Esophagus squamous epithelium (tissue), 5 donors: ENCODE data around the gene BCL11B. TPM values are rescaled to one million over a fixed set of nuclear protein-coding genes. Genes with fewer than 3 reads are reported as not detected.

Experiments
- DNase-seq: peaks from one replicate; lab custom pipeline; 2025; lab: John Stamatoyannopoulos, UW
- H3K27ac ChIP-seq, 4 donors: fragments of 200-600 bp; sonication (generic); one replicate each; pipeline ENCODE4 v1.5.1; 2016 to 2019; ENCODE audit warnings: mild to moderate bottlenecking in 1 of 4
- H3K27me3 ChIP-seq, 4 donors: fragments of 200-600 bp; sonication (generic); 1 replicate in 3 of 4; 2 replicates in 1 of 4; pipeline versions ENCODE4 v1.5.1 to v1.6.0; 2017 to 2021; ENCODE audit warnings: antibody characterized with exemption in 1 of 4
- H3K36me3 ChIP-seq, 3 donors: fragments of 200-600 bp; sonication (generic); one replicate each; pipeline ENCODE4 v1.5.1; 2016 to 2019
- H3K4me1 ChIP-seq, 3 donors: fragments of 200-600 bp; sonication (generic); one replicate each; pipeline ENCODE4 v1.5.1; 2017 to 2019
- H3K4me3 ChIP-seq, 4 donors: fragments of 200-600 bp; sonication (generic); 1 replicate in 3 of 4; 2 replicates in 1 of 4; pipeline ENCODE4 v1.5.1; 2016 to 2019; ENCODE audit warnings: mild to moderate bottlenecking in 2 of 4, moderate library complexity in 1 of 4
- H3K9me3 ChIP-seq, 3 donors: fragments of 200-600 bp; sonication (generic); one replicate each; pipeline ENCODE4 v1.5.1; 2016 to 2019
- POLR2A ChIP-seq, 4 donors: fragments of 450-650 bp; IDR thresholded peaks; one replicate each; pipeline ENCODE4 v1.6.1; 2017; ENCODE audit warnings: antibody characterized with exemption in 4 of 4, mild to moderate bottlenecking in 4 of 4, moderate library complexity in 3 of 4
- WGBS, 2 donors: methylation state at CpG; one replicate each; pipeline ENCODE4 v1.1.5; 2018; 5-methylcytosine and 5-hydroxymethylcytosine counted together
- intact Hi-C: fragments of 100-400 bp; cut with DNase I; formaldehyde crosslinking; loops from one replicate; pipeline ENCODE4 v1.15.0; 2022
- total RNA-seq, 4 donors: library from RNA; depleted of rRNA; stranded (reverse); fragments of >200 nt; gene quantifications; one replicate each; pipeline ENCODE4 v1.1.0, GENCODE V29; 2016
- TF ChIP-seq, protein P1 (sequence below), 6 experiments: fragments of 450-650 bp in 4 of 6; fragments of 200-600 bp in 2 of 6; sonication (generic) in 2 of 6; IDR thresholded peaks; one replicate each; pipeline ENCODE4 v1.5.1; 2016 to 2019; ENCODE audit warnings: antibody characterized with exemption in 6 of 6, mild to moderate bottlenecking in 4 of 6, moderate library complexity in 4 of 6
- donor health status: DM: yes; HTN: yes; CAD: no.

BCL11B gene
- total RNA-seq, 4 donors from 2014 or later = 10.1 to 19.3 (median 12.9) TPM

DNA sequence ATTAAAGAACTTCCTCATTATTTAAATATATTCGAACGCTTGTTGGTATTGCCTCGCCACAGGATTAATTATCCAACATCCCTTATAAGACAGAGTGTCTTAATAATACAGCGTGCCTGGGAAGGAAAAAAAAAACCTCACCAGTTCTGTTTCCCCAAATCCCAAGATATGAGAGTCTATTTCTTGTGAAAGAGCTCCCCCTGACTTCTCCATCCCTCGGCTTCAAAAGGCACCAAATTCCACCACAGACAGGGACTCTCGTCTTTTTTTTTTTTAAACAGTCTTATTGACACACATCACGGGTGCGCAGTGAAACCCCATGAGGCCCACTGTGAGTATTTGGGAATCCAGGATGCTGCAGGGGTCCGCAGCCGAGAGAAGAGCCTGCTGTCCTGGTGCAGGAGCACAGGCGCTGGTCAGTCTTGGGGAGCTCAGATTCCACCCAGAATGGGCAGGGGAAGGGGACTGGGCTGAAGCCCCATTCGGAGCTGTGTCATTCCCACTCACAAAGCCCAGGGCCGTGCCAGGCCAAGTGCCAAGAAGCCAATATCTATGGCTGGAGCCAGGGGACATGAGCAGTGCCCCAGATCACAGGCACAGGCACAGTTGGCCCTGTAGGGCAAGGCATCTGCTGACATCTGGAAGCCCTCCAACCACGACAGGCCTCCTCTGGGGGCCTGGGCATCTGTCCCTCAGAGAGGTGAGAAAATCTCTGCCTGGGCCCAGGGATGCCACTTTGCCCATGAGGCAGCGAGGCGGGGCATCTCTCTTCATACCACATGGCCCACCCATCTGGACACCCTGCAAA lies 71.9 kb downstream of the BCL11B start:
- H3K27ac ChIP-seq = no peak overlapping the region
- intact Hi-C loops = no loop called here
- H3K4me1 ChIP-seq = peaks cover 0 to 39% (median 6%) of the 10 kb centered on the region in 3 donors
- TF ChIP-seq, protein P1, sequence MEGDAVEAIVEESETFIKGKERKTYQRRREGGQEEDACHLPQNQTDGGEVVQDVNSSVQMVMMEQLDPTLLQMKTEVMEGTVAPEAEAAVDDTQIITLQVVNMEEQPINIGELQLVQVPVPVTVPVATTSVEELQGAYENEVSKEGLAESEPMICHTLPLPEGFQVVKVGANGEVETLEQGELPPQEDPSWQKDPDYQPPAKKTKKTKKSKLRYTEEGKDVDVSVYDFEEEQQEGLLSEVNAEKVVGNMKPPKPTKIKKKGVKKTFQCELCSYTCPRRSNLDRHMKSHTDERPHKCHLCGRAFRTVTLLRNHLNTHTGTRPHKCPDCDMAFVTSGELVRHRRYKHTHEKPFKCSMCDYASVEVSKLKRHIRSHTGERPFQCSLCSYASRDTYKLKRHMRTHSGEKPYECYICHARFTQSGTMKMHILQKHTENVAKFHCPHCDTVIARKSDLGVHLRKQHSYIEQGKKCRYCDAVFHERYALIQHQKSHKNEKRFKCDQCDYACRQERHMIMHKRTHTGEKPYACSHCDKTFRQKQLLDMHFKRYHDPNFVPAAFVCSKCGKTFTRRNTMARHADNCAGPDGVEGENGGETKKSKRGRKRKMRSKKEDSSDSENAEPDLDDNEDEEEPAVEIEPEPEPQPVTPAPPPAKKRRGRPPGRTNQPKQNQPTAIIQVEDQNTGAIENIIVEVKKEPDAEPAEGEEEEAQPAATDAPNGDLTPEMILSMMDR (IDR thresholded peaks at IDR 0.05) = no peak
- no peak for TF ChIP-seq POLR2A (IDR thresholded peaks at IDR 0.05)
- peaks cover 0 to 4% (median 0%) of the 10 kb centered on the region in 4 donors for H3K27me3 ChIP-seq
- no peak overlapping the region for H3K4me3 ChIP-seq
- H3K36me3 ChIP-seq = peaks cover 0 to 15% (median 0%) of the 10 kb centered on the region in 3 donors
- no peaks in the 10 kb centered on the region for H3K9me3 ChIP-seq
- 55 to 73% methylated on average over 8 to 11 of the region's 16 CpGs for WGBS, 2 donors
- no peak for DNase-seq

DNA sequence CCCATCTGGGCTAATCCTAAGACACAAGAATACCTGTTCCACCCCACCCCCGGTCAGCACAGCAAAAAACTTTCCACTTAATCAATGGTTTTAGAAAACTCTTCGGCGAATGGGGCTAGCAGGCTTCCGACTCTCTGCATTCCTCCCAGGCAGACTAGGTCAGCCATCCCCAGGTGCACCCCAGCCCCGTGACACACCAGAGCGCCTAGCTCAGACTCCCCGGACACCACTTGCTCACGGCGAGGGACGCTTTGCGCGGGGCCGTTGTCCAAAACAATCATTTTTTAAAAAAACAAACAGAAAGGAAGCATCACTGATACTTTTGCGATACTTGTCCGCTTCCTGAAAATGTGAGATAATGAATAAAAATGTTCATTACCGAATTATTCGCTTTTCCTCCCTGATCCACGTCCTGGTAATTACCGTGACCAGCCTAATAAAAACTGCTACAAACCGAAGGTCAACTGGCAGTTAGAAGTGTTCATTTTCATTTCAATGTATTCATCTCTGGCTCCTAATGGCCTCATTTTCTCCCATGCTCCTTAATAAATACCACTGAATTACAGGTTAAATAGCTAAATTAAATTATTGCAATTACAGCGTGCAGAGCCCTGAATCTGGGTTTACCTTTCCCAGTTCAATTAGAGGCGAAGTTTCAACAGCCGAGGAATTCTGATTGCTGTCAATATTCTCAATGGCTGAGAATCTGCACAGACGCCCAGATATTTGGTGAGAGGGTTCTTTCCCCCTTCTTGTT lies 73.1 kb downstream of the BCL11B start:
- no peak for TF ChIP-seq POLR2A (IDR thresholded peaks at IDR 0.05)
- TF ChIP-seq, protein P1 (IDR thresholded peaks at IDR 0.05) = no peak
- H3K36me3 ChIP-seq = peaks cover 0 to 5% (median 0%) of the 10 kb centered on the region in 3 donors
- H3K4me1 ChIP-seq = peaks cover 0 to 50% (median 6%) of the 10 kb centered on the region in 3 donors
- intact Hi-C loops = no loop called here
- H3K27me3 ChIP-seq = peaks cover 0 to 4% (median 0%) of the 10 kb centered on the region in 4 donors
- no peak for DNase-seq
- WGBS, 2 donors = 75 to 88% methylated on average over 24 of the region's 24 CpGs
- H3K27ac ChIP-seq = no peak overlapping the region
- H3K9me3 ChIP-seq = no peaks in the 10 kb centered on the region
- no peak overlapping the region for H3K4me3 ChIP-seq

DNA sequence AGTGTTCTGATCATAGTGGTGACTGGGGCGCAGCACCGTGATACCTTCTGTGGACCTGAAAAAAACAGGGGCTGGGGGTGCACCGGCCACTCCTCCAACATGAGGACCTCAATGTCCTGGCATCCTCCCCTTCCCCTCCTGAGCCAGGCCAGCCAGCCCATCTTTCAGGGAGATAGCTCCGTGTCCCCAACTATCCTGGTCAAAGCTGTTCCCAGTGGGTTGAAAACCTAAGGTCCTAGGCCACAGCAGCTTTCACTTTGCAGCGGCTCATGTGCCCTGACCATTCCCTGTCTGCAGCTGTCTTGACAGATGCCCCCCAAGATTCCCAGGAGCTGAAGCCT lies 75.7 kb downstream of the BCL11B start:
- no peak for DNase-seq
- Histone ChIP-seq H3K36me3 (peaks cover 0 to 5% (median 0%) of the 10 kb centered on the region in 3 donors), H3K27me3 (peaks cover 0 to 4% (median 0%) of the 10 kb centered on the region in 4 donors), H3K9me3 (no peaks in the 10 kb centered on the region), H3K4me1 (peaks cover 8 to 67% (median 12%) of the 10 kb centered on the region in 3 donors), H3K27ac (peak overlapping the region in 1 of 4 donors; percentile 13), H3K4me3 (no peak overlapping the region)
- TF ChIP-seq POLR2A (IDR thresholded peaks at IDR 0.05) = no peak
- TF ChIP-seq, protein P1 (IDR thresholded peaks at IDR 0.05) = no peak
- WGBS, 2 donors = 83 to 94% methylated on average over 2 to 3 of the region's 5 CpGs
- intact Hi-C loops = no loop called here

DNA sequence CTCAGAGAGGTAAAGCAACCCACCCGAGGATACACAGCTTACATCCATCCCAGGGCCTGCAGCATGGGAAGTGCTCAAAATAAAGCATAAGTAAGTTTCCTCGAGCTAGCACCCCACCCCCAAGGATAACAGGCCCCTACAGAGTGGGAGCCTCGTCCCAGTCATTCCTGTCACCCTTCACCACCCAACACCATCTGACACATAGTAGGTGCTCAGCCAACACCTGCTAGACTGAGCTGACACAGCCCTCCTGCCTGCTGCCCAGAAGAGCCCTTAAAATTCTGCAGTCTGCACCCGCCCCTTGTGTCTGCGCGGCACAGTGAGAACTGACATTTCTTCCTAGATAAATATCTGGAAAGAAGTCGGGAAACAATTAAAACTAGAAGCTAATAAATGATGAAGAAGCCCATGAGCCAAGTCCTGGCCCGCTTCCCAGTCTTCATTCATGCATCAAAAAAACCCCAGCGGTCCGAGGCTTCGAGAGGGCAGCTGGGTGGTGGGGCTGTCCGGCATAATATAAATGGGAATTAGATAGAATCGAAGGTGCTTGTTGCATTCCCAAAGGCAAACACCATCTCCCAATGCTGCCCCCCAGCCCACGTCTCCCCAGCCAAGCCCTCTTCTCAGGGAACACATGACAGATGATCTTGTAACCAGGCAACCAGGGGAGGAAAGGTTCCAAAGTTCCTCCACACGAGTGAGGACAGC lies 76.2 kb downstream of the BCL11B start:
- 23 to 33% methylated on average over 8 to 11 of the region's 15 CpGs for WGBS, 2 donors
- H3K27me3 ChIP-seq = peaks cover 0 to 4% (median 0%) of the 10 kb centered on the region in 4 donors
- H3K9me3 ChIP-seq = no peaks in the 10 kb centered on the region
- peak overlapping the region in 1 of 4 donors; percentile 13 for H3K27ac ChIP-seq
- DNase-seq = no peak
- H3K4me1 ChIP-seq = peaks cover 13 to 67% (median 13%) of the 10 kb centered on the region in 3 donors
- TF ChIP-seq, protein P1 (IDR thresholded peaks at IDR 0.05) = no peak
- no peak for TF ChIP-seq POLR2A (IDR thresholded peaks at IDR 0.05)
- peaks cover 0 to 5% (median 0%) of the 10 kb centered on the region in 3 donors for H3K36me3 ChIP-seq
- intact Hi-C loops = no loop called here
- no peak overlapping the region for H3K4me3 ChIP-seq
